SK-N-SH treated with all-trans-retinoic acid at 6 μM for 48 hours (cell line): ENCODE measurements around the gene VMP1.
A peak's percentile ranks its signal among the peaks of the same experiment; 100 is the strongest.

Experiments
- ATAC-seq: fragments of 200-7000 bp; cut with Tn5 transposase; 3 replicates; pipeline ENCODE4 v1.9.1; 2020; ENCODE audit warnings: mild to moderate bottlenecking, moderate library complexity
- ARNTL ChIP-seq: fragments of 450-650 bp; formaldehyde crosslinking; IDR thresholded peaks from 2 replicates; pipeline ENCODE4 v1.5.0; 2020; ENCODE audit warnings: low read depth, mild to moderate bottlenecking, moderate library complexity, borderline replicate concordance
- BACH2 ChIP-seq: fragments of 250-450 bp; sonication (Bioruptor Pico); IDR thresholded peaks from 2 replicates; pipeline ENCODE4 v1.9.0; 2021; ENCODE audit warnings: mild to moderate bottlenecking, borderline replicate concordance
- CREB5 ChIP-seq: fragments of 250-450 bp; sonication (Bioruptor Pico); IDR thresholded peaks from 2 replicates; pipeline ENCODE4 v1.5.1; 2020; ENCODE audit warnings: low read depth, mild to moderate bottlenecking, moderate library complexity
- CSRNP3 ChIP-seq: fragments of 250-450 bp; sonication (Bioruptor Pico); IDR thresholded peaks from 2 replicates; pipeline ENCODE4 v1.5.1; 2021; ENCODE audit warnings: mild to moderate bottlenecking, moderate library complexity
- ESRRG ChIP-seq: fragments of 250-450 bp; sonication (Bioruptor Pico); IDR thresholded peaks from 2 replicates; pipeline ENCODE4 v1.6.1; 2021; ENCODE audit warnings: mild to moderate bottlenecking
- GLIS3 ChIP-seq: fragments of 250-450 bp; sonication (Bioruptor Pico); IDR thresholded peaks from 2 replicates; pipeline ENCODE4 v1.5.0; 2020; ENCODE audit warnings: mild to moderate bottlenecking, moderate library complexity
- ISL1 ChIP-seq: fragments of 250-450 bp; sonication (Bioruptor Pico); IDR thresholded peaks from 2 replicates; pipeline ENCODE4 v2.1.2; 2022; ENCODE audit warnings: mild to moderate bottlenecking, moderate library complexity
- OSR1 ChIP-seq: fragments of 250-450 bp; sonication (Bioruptor Pico); IDR thresholded peaks from 2 replicates; pipeline ENCODE4 v1.8.0; 2022; ENCODE audit warnings: moderate library complexity, mild to moderate bottlenecking, inconsistent platforms
- PATZ1 ChIP-seq: fragments of 250-450 bp; sonication (Bioruptor Pico); IDR thresholded peaks from 2 replicates; pipeline ENCODE4 v1.8.0; 2020; ENCODE audit warnings: mild to moderate bottlenecking, moderate library complexity, borderline replicate concordance
- POU6F1 ChIP-seq: fragments of 250-450 bp; sonication (Bioruptor Pico); IDR thresholded peaks from 2 replicates; pipeline ENCODE4 v1.8.0; 2021; ENCODE audit warnings: low read depth, mild to moderate bottlenecking, moderate library complexity, borderline replicate concordance
- PPARA ChIP-seq: fragments of 250-450 bp; sonication (Bioruptor Pico); IDR thresholded peaks from 2 replicates; pipeline ENCODE4 v1.5.0; 2020; ENCODE audit warnings: mild to moderate bottlenecking, borderline replicate concordance
- RARB ChIP-seq: fragments of 250-450 bp; sonication (Bioruptor Pico); IDR thresholded peaks from 2 replicates; pipeline ENCODE4 v1.8.0; 2021; ENCODE audit warnings: mild to moderate bottlenecking, moderate library complexity
- TCF4 ChIP-seq: fragments of 250-450 bp; sonication (Bioruptor Pico); IDR thresholded peaks from 2 replicates; pipeline ENCODE4 v1.8.0; 2021; ENCODE audit warnings: mild to moderate bottlenecking, moderate library complexity, borderline replicate concordance
- TOX ChIP-seq: fragments of 250-450 bp; sonication (Bioruptor Pico); IDR thresholded peaks from 2 replicates; pipeline ENCODE4 v1.8.0; 2021; ENCODE audit warnings: mild to moderate bottlenecking, moderate library complexity, borderline replicate concordance
- TSHZ2 ChIP-seq: fragments of 250-450 bp; sonication (Bioruptor Pico); IDR thresholded peaks from 2 replicates; pipeline ENCODE4 v1.5.0; 2020; ENCODE audit warnings: mild to moderate bottlenecking, moderate library complexity
- ZC3H10 ChIP-seq: fragments of 250-450 bp; sonication (Bioruptor Pico); IDR thresholded peaks from 2 replicates; pipeline ENCODE4 v1.5.1; 2021; ENCODE audit warnings: mild to moderate bottlenecking, moderate library complexity
- ZFP30 ChIP-seq: fragments of 450-650 bp; formaldehyde crosslinking; IDR thresholded peaks from 2 replicates; pipeline ENCODE4 v1.5.0; 2022; ENCODE audit warnings: mild to moderate bottlenecking, moderate library complexity
- ZNF565 ChIP-seq: fragments of 450-650 bp; formaldehyde crosslinking; conservative IDR thresholded peaks from 2 replicates; pipeline ENCODE4 v1.5.0; 2020; ENCODE audit warnings: low read depth, mild to moderate bottlenecking, moderate library complexity
- ZNF70 ChIP-seq: fragments of 450-650 bp; formaldehyde crosslinking; IDR thresholded peaks from 2 replicates; pipeline ENCODE4 v1.5.0; 2020; ENCODE audit warnings: mild to moderate bottlenecking, moderate library complexity
- ZNF8 ChIP-seq: fragments of 450-650 bp; formaldehyde crosslinking; IDR thresholded peaks from 2 replicates; pipeline ENCODE4 v1.5.0; 2020; ENCODE audit warnings: mild to moderate bottlenecking, moderate library complexity

Gene VMP1

GRCh38 chr17:59842901-59843652 lies 135.6 kb downstream of the VMP1 start:
- ATAC-seq = peak; percentile 21
- TF ChIP-seq ESRRG (CRISPR knock-in tag) (peak; percentile 99), GLIS3 (CRISPR knock-in tag) (no peak), ARNTL (CRISPR knock-in tag) (peak; percentile 87), ZC3H10 (CRISPR knock-in tag) (no peak), ISL1 (CRISPR knock-in tag) (peak; percentile 52), PATZ1 (CRISPR knock-in tag) (no peak), BACH2 (CRISPR knock-in tag) (no peak), CSRNP3 (CRISPR knock-in tag) (peak; percentile 98; the same call in 1 of the 2 replicates), ZNF70 (CRISPR knock-in tag) (peak; percentile 59; the same call in 1 of the 2 replicates), ZFP30 (CRISPR knock-in tag) (peak; percentile 67), ZNF8 (CRISPR knock-in tag) (0 out of 2 replicates have a peak, but pooled peaks have one; percentile 7)

- peak; percentile 6 for ATAC-seq
- TF ChIP-seq TOX (CRISPR knock-in tag) (no peak), ESRRG (CRISPR knock-in tag) (peak; percentile 73), CREB5 (CRISPR knock-in tag) (peak; percentile 97), ZFP30 (CRISPR knock-in tag) (no peak; the same call in 1 of the 2 replicates), RARB (CRISPR knock-in tag) (no peak), ZNF8 (CRISPR knock-in tag) (peak; percentile 7; the same call in 1 of the 2 replicates), OSR1 (CRISPR knock-in tag) (no peak), ZC3H10 (CRISPR knock-in tag) (no peak), PPARA (CRISPR knock-in tag) (no peak), TSHZ2 (CRISPR knock-in tag) (no peak), ARNTL (CRISPR knock-in tag) (0 out of 2 replicates have a peak, but pooled peaks have one; percentile 9), POU6F1 (CRISPR knock-in tag) (peak; percentile 97), ZNF565 (CRISPR knock-in tag) (no peak; the same call in 1 of the 2 replicates), TCF4 (CRISPR knock-in tag) (no peak), CSRNP3 (CRISPR knock-in tag) (peak; percentile 98), ISL1 (CRISPR knock-in tag) (peak; percentile 6; the same call in 1 of the 2 replicates)
Measured at GRCh38 chr17:59844884-59845594, 137.6 kb downstream of the VMP1 start.
